T-helper 1 cell treated with Interleukin-12 subunit alpha and Interleukin-12 subunit beta and Interleukin-4 antibody, amounts not matched to agents 30 μg/mL and 1 μg/mL, for 36 hours (primary cell): Measurements from ENCODE around the gene OSBPL1A.

Source experiments
- H3K27ac Mint-ChIP-seq: one replicate; pipeline ENCODE4 v1.8.0; 2021; ENCODE audit warnings: mild to moderate bottlenecking, mixed read lengths
- H3K27me3 Mint-ChIP-seq: one replicate; pipeline ENCODE4 v1.8.0; 2021; ENCODE audit warnings: low read depth, mixed read lengths
- H3K36me3 Mint-ChIP-seq: one replicate; pipeline ENCODE4 v1.8.0; 2021; ENCODE audit warnings: low read depth, mixed read lengths
- H3K4me1 Mint-ChIP-seq: one replicate; pipeline ENCODE4 v1.8.0; 2021; ENCODE audit warnings: low read depth, mixed read lengths
- H3K4me3 Mint-ChIP-seq: one replicate; pipeline ENCODE4 v1.8.0; 2021; ENCODE audit warnings: mild to moderate bottlenecking, moderate library complexity, mixed read lengths
- H3K9me3 Mint-ChIP-seq: one replicate; pipeline ENCODE4 v1.8.0; 2021; ENCODE audit warnings: mixed read lengths

The OSBPL1A gene

DNA sequence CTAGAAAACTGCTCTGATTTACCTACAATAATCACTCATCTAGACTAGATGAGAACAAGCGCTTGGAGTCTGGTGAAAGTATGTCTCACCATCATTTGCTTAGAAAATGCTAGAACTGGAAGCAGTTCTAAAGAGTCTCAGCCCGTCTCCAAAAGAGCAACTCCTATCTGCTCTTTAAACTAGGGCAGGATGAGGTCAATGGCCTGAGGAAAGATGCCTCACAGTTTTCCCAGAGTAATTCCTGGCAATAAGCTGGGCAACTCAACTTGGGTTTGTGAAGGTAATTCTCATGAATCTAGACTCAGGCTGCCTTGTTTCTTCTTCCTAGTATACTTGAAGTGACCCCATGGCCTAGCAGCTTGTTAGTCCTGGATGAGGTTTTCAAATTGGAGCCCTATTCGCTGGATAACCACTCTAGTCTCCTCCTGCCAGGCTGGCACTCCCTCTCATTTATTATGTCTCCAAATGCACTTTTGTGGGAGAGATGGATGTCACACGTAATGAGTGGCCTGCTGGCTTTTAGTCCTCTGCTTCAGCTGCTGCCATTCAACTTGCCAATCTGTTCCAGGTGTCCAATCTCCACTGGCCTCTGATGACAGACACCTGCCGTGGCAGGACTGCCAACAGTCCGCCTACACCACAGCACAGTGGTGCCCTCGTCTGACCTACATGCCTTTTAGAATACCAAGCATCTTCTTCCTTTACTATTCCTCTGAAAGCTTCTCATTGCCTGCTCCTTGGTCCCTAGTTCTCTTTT is 177.9 kb downstream of the OSBPL1A start:
- Mint-ChIP-seq H3K4me1 (no peaks in the 10 kb centered on the region), H3K36me3 (no peaks in the 10 kb centered on the region), H3K9me3 (no peaks in the 10 kb centered on the region), H3K27ac (no peak overlapping the region), H3K27me3 (peaks cover 23% of the 10 kb centered on the region), H3K4me3 (no peak overlapping the region)

GRCh38 chr18:24214913-24215312 is 182.7 kb downstream of the OSBPL1A start:
- Mint-ChIP-seq H3K27ac (no peak overlapping the region), H3K4me1 (no peaks in the 10 kb centered on the region), H3K9me3 (no peaks in the 10 kb centered on the region), H3K27me3 (peaks cover 10% of the 10 kb centered on the region), H3K4me3 (no peak overlapping the region), H3K36me3 (no peaks in the 10 kb centered on the region)

DNA sequence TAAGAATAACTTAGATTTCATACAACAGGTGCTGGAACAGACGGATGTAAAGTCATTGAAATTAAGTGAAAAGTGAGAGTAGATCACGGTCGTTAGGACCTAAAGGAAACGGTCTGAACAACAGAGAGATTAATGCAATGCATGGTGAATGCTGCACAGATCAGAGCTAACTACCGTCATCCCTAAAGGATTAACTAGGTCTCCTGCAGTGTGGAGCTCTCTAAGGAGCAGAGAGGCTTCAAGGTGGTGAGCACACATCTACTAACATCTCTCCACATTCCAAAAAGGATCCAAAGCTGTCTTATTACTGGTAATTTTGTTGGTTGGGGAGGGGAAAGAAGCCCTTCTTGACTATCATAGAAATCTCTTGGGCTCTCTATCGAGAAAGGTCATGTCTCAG is 183.5 kb downstream of the OSBPL1A start:
- Mint-ChIP-seq H3K27me3 (peaks cover 13% of the 10 kb centered on the region), H3K36me3 (no peaks in the 10 kb centered on the region), H3K4me1 (no peaks in the 10 kb centered on the region), H3K4me3 (no peak overlapping the region), H3K27ac (no peak overlapping the region), H3K9me3 (no peaks in the 10 kb centered on the region)

DNA sequence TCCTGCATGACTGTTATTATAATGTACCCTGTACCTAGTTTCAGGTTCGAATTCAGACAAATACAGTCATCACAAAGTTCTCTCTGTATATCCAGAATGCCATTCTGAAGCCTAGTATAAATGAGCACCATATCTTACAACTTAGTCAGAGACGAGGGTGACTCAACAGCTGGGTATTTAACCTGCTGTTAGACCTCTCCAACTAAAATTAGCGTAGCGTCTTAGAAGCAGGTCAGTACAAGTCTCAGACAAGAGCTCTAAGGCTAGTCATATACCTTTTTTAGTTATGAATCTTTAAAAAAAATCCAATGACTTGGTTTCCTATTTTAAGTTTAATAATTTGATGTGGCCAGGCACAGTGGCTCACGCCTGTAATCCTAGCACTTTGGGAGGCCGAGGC is 184.7 kb downstream of the OSBPL1A start:
- Mint-ChIP-seq H3K27ac (no peak overlapping the region), H3K36me3 (no peaks in the 10 kb centered on the region), H3K4me1 (no peaks in the 10 kb centered on the region), H3K4me3 (no peak overlapping the region), H3K27me3 (peaks cover 19% of the 10 kb centered on the region), H3K9me3 (no peaks in the 10 kb centered on the region)

GRCh38 chr18:24209558-24209957 is 188.1 kb downstream of the OSBPL1A start:
- H3K4me1 Mint-ChIP-seq = no peaks in the 10 kb centered on the region
- H3K27me3 Mint-ChIP-seq = peaks cover 15% of the 10 kb centered on the region
- H3K9me3 Mint-ChIP-seq = no peaks in the 10 kb centered on the region
- no peaks in the 10 kb centered on the region for H3K36me3 Mint-ChIP-seq
- H3K4me3 Mint-ChIP-seq = no peak overlapping the region
- no peak overlapping the region for H3K27ac Mint-ChIP-seq

- no peaks in the 10 kb centered on the region for H3K9me3 Mint-ChIP-seq
- H3K36me3 Mint-ChIP-seq = no peaks in the 10 kb centered on the region
- H3K27ac Mint-ChIP-seq = no peak overlapping the region
- no peaks in the 10 kb centered on the region for H3K4me1 Mint-ChIP-seq
- H3K4me3 Mint-ChIP-seq = no peak overlapping the region
- H3K27me3 Mint-ChIP-seq = peaks cover 19% of the 10 kb centered on the region
Observed at GRCh38 chr18:24208270-24209035, 189.2 kb downstream of the OSBPL1A start.

GRCh38 chr18:24204904-24205303 is 192.7 kb downstream of the OSBPL1A start:
- H3K27me3 Mint-ChIP-seq = peaks cover 22% of the 10 kb centered on the region
- no peaks in the 10 kb centered on the region for H3K9me3 Mint-ChIP-seq
- no peak overlapping the region for H3K27ac Mint-ChIP-seq
- H3K4me3 Mint-ChIP-seq = no peak overlapping the region
- H3K4me1 Mint-ChIP-seq = no peaks in the 10 kb centered on the region
- no peaks in the 10 kb centered on the region for H3K36me3 Mint-ChIP-seq

GRCh38 chr18:24201699-24202687 is 195.6 kb downstream of the OSBPL1A start:
- Mint-ChIP-seq H3K27me3 (peaks cover 12% of the 10 kb centered on the region), H3K27ac (no peak overlapping the region), H3K36me3 (no peaks in the 10 kb centered on the region), H3K9me3 (no peaks in the 10 kb centered on the region), H3K4me3 (no peak overlapping the region), H3K4me1 (no peaks in the 10 kb centered on the region)

DNA sequence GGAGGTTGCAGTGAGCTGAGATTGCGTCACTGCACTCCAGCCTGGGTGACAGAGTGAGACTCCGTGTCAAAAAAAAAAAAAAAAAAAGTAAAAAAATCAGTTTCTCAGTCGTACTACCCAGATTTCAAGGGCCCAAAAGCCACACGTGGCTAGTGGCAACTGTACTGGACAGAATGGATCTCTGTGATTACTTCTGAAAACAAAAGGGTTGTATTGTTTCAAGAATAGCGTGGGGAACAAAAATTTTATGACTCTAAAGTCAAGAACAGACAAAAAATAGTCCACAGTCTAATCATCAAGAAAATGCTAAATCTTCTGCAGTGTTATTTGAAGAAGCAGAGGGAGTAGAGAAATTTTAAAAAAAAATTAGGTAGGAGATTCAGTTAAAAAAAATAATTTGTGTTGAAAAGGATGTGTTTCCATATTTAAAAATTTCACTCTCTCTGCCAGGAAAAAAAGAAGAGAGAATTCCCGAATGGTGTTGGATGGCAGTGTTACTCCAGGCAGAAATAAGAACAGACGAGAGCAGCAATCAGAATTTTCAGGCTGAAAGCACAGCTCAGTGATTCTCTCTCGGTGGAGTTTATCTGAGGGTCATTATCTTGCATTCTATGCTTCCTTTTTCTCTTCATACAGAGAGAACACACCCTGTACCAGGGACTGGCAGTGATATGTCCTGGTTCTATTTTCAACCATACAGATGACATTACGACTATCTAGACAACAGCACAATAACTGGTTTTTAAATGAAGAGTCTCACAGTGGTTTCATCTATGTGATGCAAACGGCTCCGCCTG is 196.9 kb downstream of the OSBPL1A start:
- Mint-ChIP-seq H3K9me3 (no peaks in the 10 kb centered on the region), H3K36me3 (no peaks in the 10 kb centered on the region), H3K27me3 (peaks cover 12% of the 10 kb centered on the region), H3K4me3 (no peak overlapping the region), H3K4me1 (no peaks in the 10 kb centered on the region), H3K27ac (no peak overlapping the region)

DNA sequence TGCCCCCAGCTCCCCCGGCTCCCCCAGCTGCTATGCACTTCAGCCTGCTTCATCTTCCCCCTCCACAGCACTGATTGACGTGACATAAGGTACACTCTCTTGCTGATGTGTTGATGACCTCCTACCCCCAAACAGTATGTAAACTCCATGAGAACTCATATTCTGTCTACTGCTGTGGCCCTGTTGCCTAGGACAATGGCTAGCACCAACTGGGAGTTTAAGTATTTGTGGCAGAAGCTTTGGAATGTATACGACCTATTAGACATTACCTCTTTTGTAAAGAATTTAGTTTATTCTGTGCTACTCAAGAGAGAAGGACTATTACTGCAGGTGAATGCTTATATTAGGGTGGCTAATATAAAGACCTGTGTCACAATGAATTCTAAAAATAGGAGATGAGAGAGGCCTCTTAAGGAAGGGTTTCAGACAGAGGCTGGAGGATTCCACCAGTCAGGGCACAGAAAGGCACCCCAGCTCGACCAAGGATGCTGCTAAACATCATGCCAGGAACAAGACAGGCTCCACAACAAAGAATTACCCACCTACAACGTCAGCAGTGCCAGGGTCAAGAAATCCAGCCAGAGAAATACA is 198.2 kb downstream of the OSBPL1A start:
- H3K27me3 Mint-ChIP-seq = peaks cover 7% of the 10 kb centered on the region
- no peaks in the 10 kb centered on the region for H3K9me3 Mint-ChIP-seq
- H3K36me3 Mint-ChIP-seq = no peaks in the 10 kb centered on the region
- no peak overlapping the region for H3K27ac Mint-ChIP-seq
- no peaks in the 10 kb centered on the region for H3K4me1 Mint-ChIP-seq
- no peak overlapping the region for H3K4me3 Mint-ChIP-seq

DNA sequence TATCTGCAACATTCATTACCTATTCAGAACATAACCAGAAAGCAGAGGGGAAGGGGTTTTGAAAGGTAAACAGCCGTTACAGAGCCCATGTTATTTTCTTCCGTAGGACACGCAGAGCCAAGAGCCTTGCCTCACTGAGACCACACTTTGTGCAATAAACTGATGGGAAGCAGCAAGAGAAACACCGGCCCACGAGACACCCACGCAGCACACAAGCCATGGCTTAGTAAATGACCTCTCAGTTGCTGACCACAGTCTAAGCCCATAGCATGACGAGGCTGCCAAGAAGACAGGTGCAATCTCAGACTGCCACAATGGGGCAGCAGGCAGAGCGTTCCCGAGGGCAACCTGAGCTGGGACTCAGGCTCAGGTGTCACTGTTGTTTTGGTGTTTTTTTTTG is 199.2 kb downstream of the OSBPL1A start:
- H3K4me3 Mint-ChIP-seq = no peak overlapping the region
- no peaks in the 10 kb centered on the region for H3K9me3 Mint-ChIP-seq
- no peaks in the 10 kb centered on the region for H3K4me1 Mint-ChIP-seq
- no peaks in the 10 kb centered on the region for H3K36me3 Mint-ChIP-seq
- no peak overlapping the region for H3K27ac Mint-ChIP-seq
- H3K27me3 Mint-ChIP-seq = peaks cover 8% of the 10 kb centered on the region

DNA sequence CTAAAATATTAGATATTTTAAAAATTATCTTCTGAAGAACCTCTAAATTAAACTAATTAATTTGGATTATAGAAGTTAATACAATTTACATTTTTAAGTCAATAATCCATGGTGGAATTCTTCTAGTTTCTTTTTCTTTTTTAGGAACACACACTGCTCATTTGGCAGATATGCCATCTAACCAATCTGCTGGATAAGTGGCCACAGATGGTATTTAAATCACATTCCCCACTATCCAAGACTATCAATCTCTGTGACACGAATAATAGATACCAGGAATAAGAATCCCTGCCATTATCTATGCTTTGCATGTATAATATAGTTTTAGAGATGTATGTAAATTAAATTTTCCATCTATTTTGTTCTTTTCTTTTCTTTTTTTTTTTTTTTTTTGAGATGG is 200.2 kb downstream of the OSBPL1A start:
- Mint-ChIP-seq H3K4me1 (no peaks in the 10 kb centered on the region), H3K9me3 (no peaks in the 10 kb centered on the region), H3K36me3 (no peaks in the 10 kb centered on the region), H3K27me3 (peaks cover 10% of the 10 kb centered on the region), H3K27ac (no peak overlapping the region), H3K4me3 (no peak overlapping the region)

- no peaks in the 10 kb centered on the region for H3K4me1 Mint-ChIP-seq
Observed at GRCh38 chr18:24196764-24197163, 200.9 kb downstream of the OSBPL1A start.

More at GRCh38 chr18:24196764-24197163, 200.9 kb downstream of the OSBPL1A start:
- no peak overlapping the region for H3K4me3 Mint-ChIP-seq
- peaks cover 15% of the 10 kb centered on the region for H3K27me3 Mint-ChIP-seq
- H3K9me3 Mint-ChIP-seq = no peaks in the 10 kb centered on the region
- H3K27ac Mint-ChIP-seq = no peak overlapping the region
- no peaks in the 10 kb centered on the region for H3K36me3 Mint-ChIP-seq
